ENCODE results near the gene SPRN.
"Not testable (repeated sequence)": the region's sequence is repeated elsewhere in the genome, so short reads cannot be mapped to it uniquely, and the experiment has no call there.

SPRN gene

GRCh38 chr10:133439517-133440461, 15.4 kb upstream of the SPRN start:
- DNase-seq (ENCODE audit: low read depth in 2 of 2), result no peak

GRCh38 chr10:133438711-133439273, 14.4 kb upstream of the SPRN start:
- no peak for DNase-seq (ENCODE audit: low read depth in 2 of 2)

- DNase-seq (ENCODE audit: low read depth in 2 of 2), result not testable (repeated sequence)
Observed at GRCh38 chr10:133432789-133433188, 8.4 kb upstream of the SPRN start.

- not testable (repeated sequence) for DNase-seq (ENCODE audit: low read depth in 2 of 2)
Observed at GRCh38 chr10:133431888-133432613, 7.6 kb upstream of the SPRN start.

DNA sequence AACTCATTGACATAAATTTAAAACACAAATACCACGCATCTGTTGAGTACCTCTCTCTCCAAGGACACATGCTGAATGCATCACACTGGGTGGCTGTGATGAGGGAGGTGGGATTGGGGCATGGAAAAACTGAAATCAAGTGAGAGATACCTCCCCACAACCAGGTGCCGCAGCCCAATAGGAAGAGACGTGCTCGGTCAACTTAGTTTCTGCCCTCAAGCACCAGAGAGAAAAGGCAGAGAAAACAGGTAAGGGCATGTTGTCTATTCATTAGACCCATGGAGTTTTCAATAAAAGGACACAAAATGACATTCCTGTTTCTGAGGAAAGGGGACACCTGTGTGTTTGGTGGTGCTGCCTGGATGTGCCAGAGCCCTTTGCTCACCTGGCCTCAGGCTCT, 5.1 kb upstream of the SPRN start:
- not testable (repeated sequence) for DNase-seq (ENCODE audit: low read depth in 2 of 2)

DNA sequence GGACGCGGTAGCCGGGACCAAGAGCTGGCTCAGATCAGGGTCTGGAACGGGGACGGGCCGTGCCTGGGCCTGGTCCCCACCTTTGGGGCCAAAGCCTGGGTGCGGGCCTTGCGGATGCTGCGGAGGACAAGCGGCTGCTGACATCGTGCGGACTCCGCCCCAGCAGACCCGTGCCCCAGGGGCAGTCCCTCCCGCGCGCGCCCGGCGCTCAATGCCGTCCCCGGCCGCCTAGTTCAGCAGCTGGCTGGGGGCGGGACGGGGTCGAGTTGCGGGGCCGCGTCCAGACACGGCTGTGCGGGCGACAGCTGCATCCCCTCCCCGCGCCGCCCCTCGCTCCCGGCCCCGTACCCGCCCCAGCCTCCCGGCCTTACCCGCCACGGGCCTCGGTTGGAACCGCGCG, 323 bp downstream of the SPRN start:
- DNase-seq (ENCODE audit: low read depth in 2 of 2), result not testable (repeated sequence)

DNA sequence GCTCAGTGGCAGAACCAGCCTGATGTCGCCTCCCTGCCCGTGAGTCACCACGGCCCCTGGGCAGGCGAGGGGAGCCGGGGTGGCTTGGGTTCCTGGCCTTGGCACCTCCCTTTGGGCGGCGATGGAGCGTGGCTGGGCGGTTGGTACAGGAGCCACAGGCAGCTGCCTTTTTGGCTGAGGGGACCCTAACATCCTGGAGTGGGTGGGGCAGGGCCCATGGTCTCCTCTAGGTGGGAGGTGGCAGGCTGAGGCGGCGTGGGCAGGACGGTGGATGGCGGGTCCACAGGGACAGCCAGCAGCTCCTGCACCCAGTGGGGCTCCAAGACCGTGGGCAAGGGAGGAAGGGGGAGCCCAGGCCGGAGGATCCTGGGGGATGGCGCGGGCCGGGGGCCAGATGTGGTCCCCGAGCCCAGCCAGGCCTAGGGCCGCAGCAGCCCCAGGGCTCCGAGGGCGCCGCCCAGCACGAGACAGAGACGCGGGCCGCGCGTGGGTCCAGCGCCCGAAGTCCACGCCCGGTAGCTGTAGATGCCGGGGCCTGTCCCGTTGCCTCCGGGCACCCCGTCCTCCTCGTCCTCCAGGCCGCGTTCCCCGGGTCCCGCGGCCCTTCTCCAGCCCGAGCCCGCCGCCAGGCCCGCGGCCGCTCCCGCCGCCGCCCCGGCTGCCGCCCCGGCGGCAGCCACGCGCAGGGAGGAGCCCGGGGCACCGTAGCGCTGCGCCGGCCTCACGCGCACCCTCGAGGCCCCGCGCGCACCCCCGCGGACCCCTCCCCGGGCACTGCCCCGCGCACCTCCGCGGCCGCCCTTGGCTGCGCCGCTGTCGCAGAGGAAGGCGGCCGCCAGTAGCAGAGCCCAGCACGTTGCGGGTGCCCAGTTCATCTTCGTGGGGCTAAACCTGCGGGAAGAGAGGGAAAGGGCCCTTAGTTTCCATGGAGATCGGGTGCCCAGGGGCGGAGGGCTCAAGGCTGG, 1.3 kb downstream of the SPRN start:
- no peak for DNase-seq (ENCODE audit: low read depth in 2 of 2)

- DNase-seq (ENCODE audit: low read depth in 2 of 2), result no peak
Observed at GRCh38 chr10:133422223-133422806, 2.1 kb downstream of the SPRN start.

GRCh38 chr10:133421336-133422222, 2.8 kb downstream of the SPRN start:
- DNase-seq (ENCODE audit: low read depth in 2 of 2), result no peak

GRCh38 chr10:133420579-133420978, 3.8 kb downstream of the SPRN start:
- no peak for DNase-seq (ENCODE audit: low read depth in 2 of 2)

GRCh38 chr10:133420028-133420427, 4.4 kb downstream of the SPRN start:
- no peak for DNase-seq (ENCODE audit: low read depth in 2 of 2)

DNA sequence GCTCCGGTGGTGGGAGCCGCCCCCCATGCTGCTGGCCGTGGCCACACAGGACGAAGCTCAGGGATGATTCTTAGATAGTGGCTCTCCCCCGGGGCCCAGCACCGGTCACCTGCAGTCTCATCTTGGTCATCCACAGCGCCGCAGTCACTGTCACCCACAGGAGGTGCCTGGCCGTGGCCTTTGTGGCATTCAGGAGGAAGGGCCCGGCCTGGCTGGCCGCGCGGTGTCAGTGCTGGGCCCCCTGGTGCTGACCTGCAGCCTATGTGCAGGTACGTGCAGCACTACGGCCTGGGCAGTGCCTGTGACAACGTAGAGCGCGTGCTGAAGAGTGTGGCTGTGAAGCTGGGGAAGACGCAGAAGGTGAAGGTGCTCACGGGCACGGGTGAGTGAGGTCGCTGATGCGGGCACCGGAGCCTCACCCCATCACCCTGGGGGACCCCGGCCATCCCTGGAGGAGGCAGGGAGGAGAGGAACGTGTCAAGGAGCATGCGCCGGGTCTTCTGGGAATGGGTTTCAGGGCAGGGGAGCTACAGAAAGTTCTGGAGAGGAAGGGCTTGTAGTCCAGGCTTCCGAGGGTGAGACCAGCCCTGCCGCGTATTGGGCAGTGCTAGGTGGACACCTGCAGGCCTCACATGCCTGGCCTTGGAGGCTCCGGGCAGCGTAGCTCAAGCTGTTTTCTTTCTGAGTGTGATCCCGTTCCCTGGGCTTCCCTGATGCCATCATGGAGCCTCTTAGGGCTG, 5.0 kb downstream of the SPRN start:
- DNase-seq (ENCODE audit: low read depth in 2 of 2), result no peak

GRCh38 chr10:133418289-133418993, 6.0 kb downstream of the SPRN start:
- no peak for DNase-seq (ENCODE audit: low read depth in 2 of 2)

DNA sequence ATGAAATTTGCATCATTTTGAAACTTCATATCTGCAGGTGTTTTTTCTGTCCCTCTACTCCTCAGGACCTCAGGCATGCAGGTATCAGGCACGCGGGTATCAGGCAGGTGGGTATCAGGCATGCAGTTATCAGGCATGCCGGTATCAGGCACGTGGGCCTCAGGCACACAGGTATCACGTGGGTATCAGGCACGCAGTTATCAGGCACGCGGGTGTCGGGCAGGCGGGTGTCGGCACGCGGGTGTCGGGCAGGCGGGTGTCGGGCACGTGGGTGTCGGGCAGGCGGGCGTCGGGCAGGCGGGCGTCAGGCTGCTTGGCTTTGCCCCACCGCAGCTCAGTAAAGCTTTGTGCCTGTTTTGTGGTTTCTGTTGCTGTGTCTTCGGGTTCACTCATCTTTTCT, 8.7 kb downstream of the SPRN start:
- no peak for DNase-seq (ENCODE audit: low read depth in 2 of 2)

DNA sequence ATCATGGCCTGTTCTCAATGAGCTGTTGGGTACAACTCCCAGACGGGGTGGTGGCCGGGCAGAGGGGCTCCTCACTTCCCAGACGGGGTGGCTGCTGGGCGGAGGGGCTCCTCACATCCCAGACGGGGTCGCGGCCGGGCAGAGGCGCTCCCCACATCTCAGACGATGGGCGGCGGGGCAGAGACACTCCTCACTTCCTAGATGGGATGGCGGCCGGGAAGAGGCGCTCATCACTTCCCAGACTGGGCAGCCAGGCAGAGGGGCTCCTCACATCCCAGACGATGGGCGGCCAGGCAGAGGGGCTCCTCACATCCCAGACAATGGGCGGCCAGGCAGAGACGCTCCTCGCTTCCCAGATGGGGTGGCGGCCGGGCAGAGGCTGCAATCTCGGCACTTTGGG, 10.0 kb downstream of the SPRN start:
- DNase-seq (ENCODE audit: low read depth in 2 of 2), result not testable (repeated sequence)

GRCh38 chr10:133412381-133412711, 12.1 kb downstream of the SPRN start:
- DNase-seq (ENCODE audit: low read depth in 2 of 2), result no peak

- no peak for DNase-seq (ENCODE audit: low read depth in 2 of 2)
Observed at GRCh38 chr10:133411523-133412380, 12.7 kb downstream of the SPRN start.

Data from fibroblast of skin of left biceps (primary cell).